Activated naive CD4-positive, alpha-beta T cell (primary cell): Measurements from ENCODE around the gene CD93.

Experiments used
- DNase-seq, 4 experiments: peaks; one replicate each; lab custom pipeline; 2025; lab: John Stamatoyannopoulos, UW

The CD93 gene

DNA sequence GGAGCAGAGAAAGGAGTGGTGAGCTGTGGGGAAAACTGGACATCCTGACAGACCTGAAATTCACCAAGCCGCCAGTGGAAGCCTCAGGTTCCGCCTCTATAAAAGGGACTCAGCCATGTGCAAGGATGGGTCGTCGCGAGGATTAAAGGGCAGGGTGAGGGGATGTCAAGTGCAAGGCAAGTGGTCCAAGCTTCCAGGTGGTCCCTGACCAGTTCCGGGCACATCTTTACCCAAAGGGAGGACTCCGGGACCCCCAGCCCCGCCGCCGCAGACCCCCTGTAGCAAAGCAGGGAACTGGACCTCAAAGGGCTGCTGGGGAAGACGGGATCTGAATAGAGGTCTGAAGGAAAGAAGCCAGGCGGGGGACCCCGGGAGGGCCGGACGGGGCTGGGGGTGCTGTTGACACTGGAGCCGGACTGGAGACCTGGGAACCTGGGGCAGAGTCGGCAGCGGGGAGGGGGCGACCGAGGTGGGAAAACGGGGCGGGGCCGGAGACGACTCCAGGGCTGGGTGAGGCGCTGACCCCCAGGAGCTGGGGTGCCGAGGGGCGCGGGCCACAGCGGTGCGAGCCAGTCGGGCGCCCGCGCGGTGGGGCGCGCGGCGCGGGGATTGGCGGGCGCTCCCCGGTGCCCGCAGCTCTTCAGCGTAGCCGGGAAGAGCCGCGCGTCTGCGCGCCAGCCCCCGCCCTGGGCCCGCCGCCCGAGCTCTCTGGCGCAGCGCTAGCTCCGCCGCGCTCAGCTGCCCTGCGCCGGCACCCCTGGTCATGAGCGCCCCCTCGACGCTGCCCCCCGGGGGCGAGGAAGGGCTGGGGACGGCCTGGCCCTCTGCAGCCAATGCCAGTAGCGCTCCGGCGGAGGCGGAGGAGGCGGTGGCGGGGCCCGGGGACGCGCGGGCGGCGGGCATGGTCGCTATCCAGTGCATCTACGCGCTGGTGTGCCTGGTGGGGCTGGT lies 51.1 kb downstream of the CD93 start, which contains the start of gene SSTR4:
SSTR4 (plus strand) TSS at position 592 of the 951 bp plus-strand sequence; CDS start at position 764, 172 bp downstream.
- DNase-seq, result no peak

- DNase-seq, result no peak
Measured at GRCh38 chr20:23033918-23034317, 52.2 kb downstream of the CD93 start.

DNA sequence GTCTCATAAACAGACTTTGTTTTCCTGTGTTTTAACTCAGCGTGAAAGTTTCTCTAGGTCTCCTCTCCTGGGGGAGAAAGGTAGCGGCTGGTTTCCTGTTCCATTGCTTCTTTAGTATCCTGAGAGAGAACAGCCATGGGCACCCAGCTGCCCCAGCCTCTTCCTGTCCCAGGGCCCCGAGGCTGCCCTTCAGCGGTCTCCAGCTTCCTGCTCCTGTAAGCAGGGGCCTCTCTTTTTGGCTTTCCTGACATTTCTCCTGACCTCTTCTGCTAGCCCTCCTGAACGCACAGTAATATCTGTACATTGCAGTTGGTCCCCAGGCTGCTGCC lies 53.4 kb downstream of the CD93 start:
- no peak for DNase-seq

DNA sequence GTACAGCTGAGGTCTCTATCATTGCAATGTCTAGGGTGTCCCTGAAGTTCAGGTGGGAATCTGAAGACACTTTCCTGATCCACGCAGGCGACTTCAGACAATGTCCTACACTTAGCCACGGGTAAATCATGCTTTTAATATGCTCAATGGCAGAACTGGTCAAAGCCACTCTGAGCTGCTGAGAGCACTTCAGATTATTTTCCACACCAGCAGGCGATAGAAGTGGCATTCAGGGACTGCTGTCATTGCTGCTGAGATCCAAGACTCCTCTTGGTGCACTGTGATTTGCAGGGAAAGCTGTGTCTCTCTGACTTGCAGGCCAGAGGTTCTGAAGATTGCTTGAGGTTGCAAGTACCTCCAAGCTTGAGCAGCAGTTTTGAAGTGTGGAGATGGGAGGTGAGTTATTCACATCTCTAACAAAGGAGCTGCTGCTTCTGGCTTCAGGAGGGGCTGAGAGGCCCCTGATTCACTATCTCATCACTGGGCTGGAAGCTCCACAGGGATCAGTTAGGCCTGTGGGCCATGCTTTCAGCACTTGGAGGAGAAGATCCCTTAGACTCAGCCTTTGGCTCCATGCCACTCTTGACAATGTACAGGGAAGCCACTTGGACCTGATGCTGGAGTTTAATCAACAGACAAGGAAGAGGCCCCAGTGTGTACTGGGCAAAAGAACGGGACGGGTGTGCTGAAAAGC lies 53.9 kb downstream of the CD93 start:
- DNase-seq, result no peak

GRCh38 chr20:23031346-23031745 lies 54.8 kb downstream of the CD93 start:
- DNase-seq, result no peak
